HL-60 (cell line): ENCODE measurements around the gene CLIP4.

Experiments used
- DNase-seq, 2 experiments: peaks; one replicate each; pipeline ENCODE4 v3.0.0-alpha.2; 2010 to 2020; ENCODE audit warnings: low read depth in 1 of 2, low spot score in 1 of 2
- H3K27ac ChIP-seq: fragments of 250-450 bp; sonication (Bioruptor Pico); replicated peaks from 2 replicates; pipeline ENCODE4 v1.5.1; 2020; ENCODE audit warnings: mild to moderate bottlenecking, moderate library complexity
- H3K27me3 ChIP-seq: fragments of 250-450 bp; sonication (Bioruptor Pico); 2 replicates; pipeline ENCODE4 v1.5.1; 2021; ENCODE audit warnings: mild to moderate bottlenecking, moderate library complexity; ENCODE audit not compliant: insufficient read depth, poor library complexity, severe bottlenecking
- H3K4me3 ChIP-seq: replicated peaks from 2 replicates; pipeline ENCODE4 v1.5.1; 2011; ENCODE audit warnings: mild to moderate bottlenecking, control low read depth, low read length; ENCODE audit not compliant: insufficient read depth
- GABPA ChIP-seq: IDR thresholded peaks from 2 replicates; pipeline ENCODE4 v1.6.1; 2012; ENCODE audit warnings: low read depth
- POLR2AphosphoS5 ChIP-seq: IDR thresholded peaks from 2 replicates; pipeline ENCODE4 v1.6.1; 2012; ENCODE audit warnings: low read depth
- SPI1 ChIP-seq: IDR thresholded peaks from 2 replicates; pipeline ENCODE4 v1.6.1; 2012; ENCODE audit warnings: low read depth, mild to moderate bottlenecking, borderline replicate concordance
- TF ChIP-seq, protein P1 (sequence below): IDR thresholded peaks from one replicate; pipeline ENCODE4 v1.5.1; 2011; ENCODE audit warnings: low read length, control low read depth, inconsistent platforms; ENCODE audit not compliant: insufficient read depth
- TF ChIP-seq, protein P2 (sequence below): IDR thresholded peaks from 2 replicates; pipeline ENCODE4 v1.6.1; 2012; ENCODE audit warnings: low read depth; ENCODE audit not compliant: insufficient replicate concordance

CLIP4 gene

DNA sequence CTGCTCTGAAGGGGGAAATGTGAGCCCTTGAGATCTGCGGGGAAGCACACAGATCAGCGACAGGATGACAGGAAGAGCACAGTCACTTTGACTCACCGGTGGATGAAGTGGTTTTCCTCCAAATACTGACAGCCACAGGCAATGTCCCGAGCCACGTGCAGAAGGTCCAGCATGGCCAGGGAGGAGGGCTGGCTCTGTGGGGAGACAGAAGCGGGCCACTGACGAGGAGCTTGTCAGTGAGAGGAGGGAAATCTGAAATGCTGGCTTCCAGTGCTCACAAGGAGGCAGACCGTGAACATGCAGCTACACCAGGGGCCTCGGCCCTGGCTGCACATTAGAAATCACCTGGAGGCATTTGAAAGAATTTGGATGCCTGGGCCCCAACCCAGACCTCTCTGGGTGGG lies 98.7 kb downstream of the CLIP4 start:
- Histone ChIP-seq H3K4me3 (no peak overlapping the region), H3K27ac (no peak overlapping the region), H3K27me3 (peaks cover 5% of the 10 kb centered on the region)
- no peak for DNase-seq
- TF ChIP-seq POLR2AphosphoS5: no peak
- TF ChIP-seq, protein P1, sequence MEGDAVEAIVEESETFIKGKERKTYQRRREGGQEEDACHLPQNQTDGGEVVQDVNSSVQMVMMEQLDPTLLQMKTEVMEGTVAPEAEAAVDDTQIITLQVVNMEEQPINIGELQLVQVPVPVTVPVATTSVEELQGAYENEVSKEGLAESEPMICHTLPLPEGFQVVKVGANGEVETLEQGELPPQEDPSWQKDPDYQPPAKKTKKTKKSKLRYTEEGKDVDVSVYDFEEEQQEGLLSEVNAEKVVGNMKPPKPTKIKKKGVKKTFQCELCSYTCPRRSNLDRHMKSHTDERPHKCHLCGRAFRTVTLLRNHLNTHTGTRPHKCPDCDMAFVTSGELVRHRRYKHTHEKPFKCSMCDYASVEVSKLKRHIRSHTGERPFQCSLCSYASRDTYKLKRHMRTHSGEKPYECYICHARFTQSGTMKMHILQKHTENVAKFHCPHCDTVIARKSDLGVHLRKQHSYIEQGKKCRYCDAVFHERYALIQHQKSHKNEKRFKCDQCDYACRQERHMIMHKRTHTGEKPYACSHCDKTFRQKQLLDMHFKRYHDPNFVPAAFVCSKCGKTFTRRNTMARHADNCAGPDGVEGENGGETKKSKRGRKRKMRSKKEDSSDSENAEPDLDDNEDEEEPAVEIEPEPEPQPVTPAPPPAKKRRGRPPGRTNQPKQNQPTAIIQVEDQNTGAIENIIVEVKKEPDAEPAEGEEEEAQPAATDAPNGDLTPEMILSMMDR: no peak
- TF ChIP-seq, protein P2, sequence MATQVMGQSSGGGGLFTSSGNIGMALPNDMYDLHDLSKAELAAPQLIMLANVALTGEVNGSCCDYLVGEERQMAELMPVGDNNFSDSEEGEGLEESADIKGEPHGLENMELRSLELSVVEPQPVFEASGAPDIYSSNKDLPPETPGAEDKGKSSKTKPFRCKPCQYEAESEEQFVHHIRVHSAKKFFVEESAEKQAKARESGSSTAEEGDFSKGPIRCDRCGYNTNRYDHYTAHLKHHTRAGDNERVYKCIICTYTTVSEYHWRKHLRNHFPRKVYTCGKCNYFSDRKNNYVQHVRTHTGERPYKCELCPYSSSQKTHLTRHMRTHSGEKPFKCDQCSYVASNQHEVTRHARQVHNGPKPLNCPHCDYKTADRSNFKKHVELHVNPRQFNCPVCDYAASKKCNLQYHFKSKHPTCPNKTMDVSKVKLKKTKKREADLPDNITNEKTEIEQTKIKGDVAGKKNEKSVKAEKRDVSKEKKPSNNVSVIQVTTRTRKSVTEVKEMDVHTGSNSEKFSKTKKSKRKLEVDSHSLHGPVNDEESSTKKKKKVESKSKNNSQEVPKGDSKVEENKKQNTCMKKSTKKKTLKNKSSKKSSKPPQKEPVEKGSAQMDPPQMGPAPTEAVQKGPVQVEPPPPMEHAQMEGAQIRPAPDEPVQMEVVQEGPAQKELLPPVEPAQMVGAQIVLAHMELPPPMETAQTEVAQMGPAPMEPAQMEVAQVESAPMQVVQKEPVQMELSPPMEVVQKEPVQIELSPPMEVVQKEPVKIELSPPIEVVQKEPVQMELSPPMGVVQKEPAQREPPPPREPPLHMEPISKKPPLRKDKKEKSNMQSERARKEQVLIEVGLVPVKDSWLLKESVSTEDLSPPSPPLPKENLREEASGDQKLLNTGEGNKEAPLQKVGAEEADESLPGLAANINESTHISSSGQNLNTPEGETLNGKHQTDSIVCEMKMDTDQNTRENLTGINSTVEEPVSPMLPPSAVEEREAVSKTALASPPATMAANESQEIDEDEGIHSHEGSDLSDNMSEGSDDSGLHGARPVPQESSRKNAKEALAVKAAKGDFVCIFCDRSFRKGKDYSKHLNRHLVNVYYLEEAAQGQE: no peak
- TF ChIP-seq SPI1: no peak
- no peak for TF ChIP-seq GABPA

DNA sequence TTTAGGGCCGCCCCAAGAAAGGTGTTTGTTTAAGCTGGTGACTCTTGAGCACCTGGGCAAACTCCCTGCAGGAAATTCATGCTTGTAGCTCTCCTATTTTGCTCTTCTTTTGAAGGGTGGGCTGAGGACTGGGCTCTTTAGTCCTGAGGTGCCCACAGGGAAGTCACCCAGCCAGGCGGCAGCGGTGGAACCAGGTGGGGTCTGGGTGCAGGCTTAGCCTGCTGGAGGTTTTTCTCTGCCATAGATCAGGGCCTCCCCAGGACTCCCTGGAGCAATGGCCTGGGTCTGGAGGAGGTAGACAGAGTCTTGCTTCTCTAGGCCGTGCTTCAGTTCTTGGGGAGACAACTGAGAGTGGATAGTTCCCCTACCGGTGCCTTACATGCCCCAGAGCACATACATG lies 99.9 kb downstream of the CLIP4 start:
- DNase-seq: no peak
- peaks cover 5% of the 10 kb centered on the region for H3K27me3 ChIP-seq
- H3K4me3 ChIP-seq: no peak overlapping the region
- no peak overlapping the region for H3K27ac ChIP-seq
- TF ChIP-seq, protein P2: no peak
- no peak for TF ChIP-seq GABPA
- TF ChIP-seq, protein P1: no peak
- no peak for TF ChIP-seq SPI1
- no peak for TF ChIP-seq POLR2AphosphoS5

DNA sequence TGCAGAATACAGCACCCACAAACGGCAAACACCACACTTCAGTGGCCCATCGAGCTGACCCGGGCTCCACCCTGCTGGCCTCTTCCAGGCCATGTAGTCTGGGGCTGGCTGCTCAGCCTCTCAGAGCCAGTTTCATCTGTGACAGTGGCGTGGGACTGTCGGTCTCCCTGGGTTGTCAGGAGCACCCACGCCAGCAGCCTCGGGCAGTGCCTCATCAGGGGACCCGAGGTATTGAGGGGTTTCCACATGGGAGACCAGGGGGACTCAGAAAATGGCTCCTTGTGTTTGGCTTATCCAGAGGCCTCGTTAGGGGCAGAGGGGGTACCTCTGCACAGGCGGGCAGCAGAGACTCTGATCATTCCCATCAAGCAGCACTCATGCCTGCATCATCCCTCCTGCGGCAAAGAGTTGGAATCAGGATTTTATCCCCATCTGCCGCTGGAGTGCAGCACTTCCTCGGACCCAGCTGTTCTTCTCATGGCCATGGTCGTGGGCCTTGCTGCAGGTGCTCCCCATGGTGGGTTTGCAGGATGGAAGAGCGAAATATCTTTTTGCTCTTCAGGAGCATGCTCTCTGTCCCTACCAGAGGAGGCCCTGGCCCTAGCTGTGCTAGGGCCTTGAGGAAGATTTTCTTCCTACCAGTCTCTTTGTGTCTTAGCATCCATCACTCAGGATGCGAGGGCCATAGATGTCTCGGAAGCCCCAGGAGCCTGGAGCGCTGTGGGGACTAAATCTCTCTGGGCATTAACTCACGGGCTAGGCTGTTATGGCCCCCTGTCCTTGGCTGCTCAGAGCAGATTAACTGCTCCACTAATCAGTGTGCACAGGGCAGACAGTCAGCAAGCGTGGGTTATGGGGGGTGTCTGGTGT lies 100.8 kb downstream of the CLIP4 start:
- TF ChIP-seq POLR2AphosphoS5 (no peak), GABPA (no peak), SPI1 (no peak)
- TF ChIP-seq, protein P1: no peak
- TF ChIP-seq, protein P2: no peak
- peaks cover 5% of the 10 kb centered on the region for H3K27me3 ChIP-seq
- DNase-seq: no peak
- no peak overlapping the region for H3K27ac ChIP-seq
- no peak overlapping the region for H3K4me3 ChIP-seq
